PC-3 (cell line): ENCODE measurements around the gene CAB39L. TPM values are rescaled to one million over a fixed set of nuclear protein-coding genes. Genes with fewer than 3 reads are reported as not detected.

Source experiments
- ATAC-seq: fragments of 200-7000 bp; cut with Tn5 transposase; 2 replicates; pipeline ENCODE4 v1.9.1; 2020; ENCODE audit warnings: mild to moderate bottlenecking, moderate library complexity
- BruUV-seq: library from RNA; stranded (reverse); fragments of 400-500 nt; replicated peaks from 2 replicates; lab custom pipeline; 2021; lab: Mats Ljungman, UMichigan
- CTCF ChIA-PET: fragments of 300-600 bp; sonication (Branson Sonifier 250); formaldehyde crosslinking; loops from one replicate; lab custom pipeline; 2022; ENCODE audit warnings: antibody characterized with exemption; lab: Charles Lee
- POLR2A ChIA-PET: fragments of 300-600 bp; sonication (Branson Sonifier 250); formaldehyde crosslinking; loops from one replicate; lab custom pipeline; 2022; ENCODE audit warnings: antibody characterized with exemption; ENCODE audit not compliant: unreplicated experiment; lab: Charles Lee
- DNase-seq: peaks from one replicate; pipeline ENCODE4 v3.0.0-alpha.2; 2015
- H2AFZ ChIP-seq: fragments of 300-600 bp; sonication (generic); 2 replicates; pipeline ENCODE4 v1.6.0; 2016; ENCODE audit warnings: antibody characterized with exemption, low read length
- H3F3A ChIP-seq: fragments of 300-600 bp; sonication (generic); one replicate; pipeline ENCODE4 v1.6.0; 2017; ENCODE audit warnings: antibody characterized with exemption, low read length, control low read depth, mild to moderate bottlenecking; ENCODE audit not compliant: unreplicated experiment
- H3K27ac ChIP-seq: fragments of 300-600 bp; sonication (generic); 2 replicates; pipeline ENCODE4 v1.5.1; 2016; ENCODE audit warnings: mild to moderate bottlenecking, low read length
- H3K27me3 ChIP-seq: fragments of 300-600 bp; sonication (generic); 2 replicates; pipeline ENCODE4 v1.6.1; 2016; ENCODE audit warnings: low read length, mixed read lengths
- H3K36me3 ChIP-seq: fragments of 300-600 bp; sonication (generic); 2 replicates; pipeline ENCODE4 v1.6.1; 2016; ENCODE audit warnings: low read depth, mixed run types, low read length, mixed read lengths
- H3K4me1 ChIP-seq: fragments of 300-600 bp; sonication (generic); 2 replicates; pipeline ENCODE4 v1.5.1; 2016; ENCODE audit warnings: low read length; ENCODE audit not compliant: insufficient read depth
- H3K4me2 ChIP-seq: fragments of 300-600 bp; sonication (generic); 2 replicates; pipeline ENCODE4 v1.6.0; 2016; ENCODE audit warnings: low read length
- H3K4me3 ChIP-seq: fragments of 300-600 bp; sonication (generic); 2 replicates; pipeline ENCODE4 v1.5.1; 2016; ENCODE audit warnings: mild to moderate bottlenecking, low read length, mixed read lengths
- H3K79me2 ChIP-seq: fragments of 300-600 bp; sonication (generic); 2 replicates; pipeline ENCODE4 v1.6.1; 2017; ENCODE audit warnings: low read length, mixed read lengths
- H3K9ac ChIP-seq: fragments of 300-600 bp; sonication (generic); 2 replicates; pipeline ENCODE4 v1.6.0; 2016; ENCODE audit warnings: mild to moderate bottlenecking, low read length
- H3K9me2 ChIP-seq: fragments of 300-600 bp; sonication (generic); replicated peaks from 2 replicates; pipeline ENCODE4 v1.6.1; 2016; ENCODE audit warnings: mixed run types, low read length, mixed read lengths
- H3K9me3 ChIP-seq: fragments of 300-600 bp; sonication (generic); 2 replicates; pipeline ENCODE4 v1.6.1; 2016; ENCODE audit warnings: low read length, mixed read lengths
- H4K20me1 ChIP-seq: fragments of 300-600 bp; sonication (generic); 2 replicates; pipeline ENCODE4 v1.6.1; 2016; ENCODE audit warnings: low read length, mixed read lengths
- CTCF ChIP-seq: fragments of 300-600 bp; sonication (generic); conservative IDR thresholded peaks from 2 replicates; pipeline ENCODE4 v1.5.1; 2017; ENCODE audit warnings: antibody characterized with exemption, low read depth, mild to moderate bottlenecking, low read length
- EZH2 ChIP-seq: fragments of 300-600 bp; sonication (generic); IDR thresholded peaks from one replicate; pipeline ENCODE4 v1.6.1; 2017; ENCODE audit warnings: antibody characterized with exemption, mild to moderate bottlenecking, low read length; ENCODE audit not compliant: unreplicated experiment
- EZH2phosphoT487 ChIP-seq: fragments of 300-600 bp; sonication (generic); IDR thresholded peaks from 2 replicates; pipeline ENCODE4 v1.6.1; 2018; ENCODE audit warnings: mild to moderate bottlenecking, antibody characterized with exemption, low read length, borderline replicate concordance
- intact Hi-C: fragments of 100-400 bp; cut with micrococcal nuclease; formaldehyde crosslinking; loops from 2 replicates; pipeline ENCODE4 v1.9.0; 2023
- total RNA-seq: library from RNA; depleted of rRNA; stranded (reverse); fragments of >200 nt; gene quantifications from 2 replicates; pipeline ENCODE4 v1.2.3, GENCODE V29; 2014

CAB39L gene
- total RNA-seq, 1 experiment from 2014 or later, result 1.8 TPM

- no peak for DNase-seq
- Histone ChIP-seq H2AFZ (no peak overlapping the region), H3K4me3 (no peak overlapping the region), H3K79me2 (no peaks in the 10 kb centered on the region), H4K20me1 (no peaks in the 10 kb centered on the region), H3F3A (no peaks in the 10 kb centered on the region), H3K4me2 (no peak overlapping the region), H3K27ac (no peak overlapping the region), H3K9me3 (no peaks in the 10 kb centered on the region), H3K4me1 (no peaks in the 10 kb centered on the region), H3K27me3 (no peaks in the 10 kb centered on the region), H3K9me2 (no peaks in the 10 kb centered on the region), H3K36me3 (no peaks in the 10 kb centered on the region), H3K9ac (no peak overlapping the region)
- ATAC-seq, result no peak
- intact Hi-C loops, result no loop called here
- CTCF ChIA-PET, result no interaction called here
- POLR2A ChIA-PET, result no interaction called here
- BruUV-seq, result no TSS peak
- TF ChIP-seq EZH2, result no peak
- TF ChIP-seq CTCF, result no peak
- no peak for TF ChIP-seq EZH2phosphoT487
These were observed 37.9 kb upstream of the CAB39L start for GRCh38 chr13:49481788-49482187.

GRCh38 chr13:49476529-49476928 is 32.7 kb upstream of the CAB39L start:
- TF ChIP-seq EZH2, result no peak
- no peaks in the 10 kb centered on the region for H3F3A ChIP-seq
- BruUV-seq, result no TSS peak
- H3K27ac ChIP-seq, result no peak overlapping the region
- CTCF ChIA-PET, result no interaction called here
- no peaks in the 10 kb centered on the region for H3K27me3 ChIP-seq
- intact Hi-C loops, result no loop called here
- H3K9me2 ChIP-seq, result no peaks in the 10 kb centered on the region
- no peak overlapping the region for H2AFZ ChIP-seq
- DNase-seq (no peak), ATAC-seq (no peak)
- no peak overlapping the region for H3K4me3 ChIP-seq
- H3K9ac ChIP-seq, result no peak overlapping the region
- no peaks in the 10 kb centered on the region for H3K9me3 ChIP-seq
- no peak overlapping the region for H3K4me2 ChIP-seq
- H3K4me1 ChIP-seq, result no peaks in the 10 kb centered on the region
- 0 out of 2 replicates have a peak, but pooled peaks cover 4% of the 10 kb centered on the region for H3K36me3 ChIP-seq
- POLR2A ChIA-PET, result no interaction called here
- H4K20me1 ChIP-seq, result no peaks in the 10 kb centered on the region
- no peaks in the 10 kb centered on the region for H3K79me2 ChIP-seq

GRCh38 chr13:49472186-49472585 is 28.3 kb upstream of the CAB39L start:
- no peaks in the 10 kb centered on the region for H3K9me3 ChIP-seq
- intact Hi-C loops, result no loop called here
- no peak for ATAC-seq
- H3K4me1 ChIP-seq, result no peaks in the 10 kb centered on the region
- H3F3A ChIP-seq, result no peaks in the 10 kb centered on the region
- no peaks in the 10 kb centered on the region for H3K9me2 ChIP-seq
- H3K27ac ChIP-seq, result no peak overlapping the region
- H3K4me2 ChIP-seq, result no peak overlapping the region
- POLR2A ChIA-PET, result no interaction called here
- no peak overlapping the region for H3K4me3 ChIP-seq
- no peaks in the 10 kb centered on the region for H3K79me2 ChIP-seq
- no TSS peak for BruUV-seq
- H3K36me3 ChIP-seq, result 0 out of 2 replicates have a peak, but pooled peaks cover 4% of the 10 kb centered on the region
- H3K27me3 ChIP-seq, result no peaks in the 10 kb centered on the region
- no peaks in the 10 kb centered on the region for H4K20me1 ChIP-seq
- CTCF ChIA-PET, result no interaction called here
- TF ChIP-seq CTCF, result no peak
- no peak for TF ChIP-seq EZH2phosphoT487
- TF ChIP-seq EZH2, result no peak
- no peak for DNase-seq
- H2AFZ ChIP-seq, result no peak overlapping the region
- H3K9ac ChIP-seq, result no peak overlapping the region
